CD1c-positive myeloid dendritic cell (primary cell): ENCODE measurements around the gene SAG.
"Not testable (repeated sequence)": the region's sequence is repeated elsewhere in the genome, so short reads cannot be mapped to it uniquely, and the experiment has no call there.

ENCODE experiments used
- DNase-seq: peaks from one replicate; pipeline ENCODE4 v3.0.0-alpha.2; 2016; ENCODE audit errors: extremely low spot score

The SAG gene

DNA sequence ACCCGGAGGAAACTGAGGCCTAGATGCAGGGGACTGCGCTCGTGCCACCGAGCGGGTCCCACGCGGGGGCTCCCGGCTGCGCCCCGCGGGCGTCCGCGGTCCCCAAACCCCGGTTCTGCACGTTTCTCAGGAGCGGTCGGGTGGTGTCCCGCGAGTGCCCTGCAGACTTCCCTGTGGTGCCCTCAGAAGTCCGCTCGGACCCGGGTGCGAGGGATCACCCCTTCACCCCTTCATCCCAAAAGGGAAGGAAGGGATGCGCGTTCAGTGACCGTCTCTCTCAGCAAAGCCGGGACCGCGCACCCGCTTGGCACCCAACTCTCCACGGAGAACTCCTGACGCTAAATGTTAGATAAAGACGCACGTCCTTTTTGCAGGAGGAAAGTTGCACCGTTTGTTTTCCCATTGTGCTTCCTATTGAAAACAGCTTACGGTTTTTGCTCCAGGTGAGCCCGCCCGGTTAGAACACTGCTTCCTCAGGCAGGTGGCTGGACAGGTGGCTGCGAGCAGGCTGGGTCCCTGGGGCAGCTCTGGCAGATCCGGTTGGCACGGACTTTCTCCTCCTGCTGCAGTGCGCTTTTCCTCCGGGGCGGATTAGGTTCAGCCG lies 47.5 kb downstream of the SAG start:
- DNase-seq, result peak; percentile 8

DNA sequence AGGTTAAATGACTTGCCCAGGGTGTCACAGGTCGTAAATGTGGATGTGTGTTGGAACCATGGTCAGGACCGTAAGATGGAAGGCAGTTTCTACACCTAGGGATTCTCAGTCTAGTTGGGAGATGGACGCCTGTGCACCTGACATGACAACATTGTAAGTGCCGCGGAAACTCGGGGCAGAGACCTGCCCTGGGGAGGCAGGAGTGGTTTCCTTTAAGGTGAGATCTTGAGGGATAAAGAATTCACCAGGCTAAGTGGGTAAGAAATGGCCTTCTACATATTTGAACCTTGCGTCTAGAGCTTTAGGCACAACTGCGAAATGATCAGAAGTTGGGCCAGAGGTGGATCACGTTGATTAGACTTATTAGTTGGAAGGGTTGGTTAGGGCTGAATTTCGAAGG lies 48.3 kb downstream of the SAG start:
- no peak for DNase-seq

DNA sequence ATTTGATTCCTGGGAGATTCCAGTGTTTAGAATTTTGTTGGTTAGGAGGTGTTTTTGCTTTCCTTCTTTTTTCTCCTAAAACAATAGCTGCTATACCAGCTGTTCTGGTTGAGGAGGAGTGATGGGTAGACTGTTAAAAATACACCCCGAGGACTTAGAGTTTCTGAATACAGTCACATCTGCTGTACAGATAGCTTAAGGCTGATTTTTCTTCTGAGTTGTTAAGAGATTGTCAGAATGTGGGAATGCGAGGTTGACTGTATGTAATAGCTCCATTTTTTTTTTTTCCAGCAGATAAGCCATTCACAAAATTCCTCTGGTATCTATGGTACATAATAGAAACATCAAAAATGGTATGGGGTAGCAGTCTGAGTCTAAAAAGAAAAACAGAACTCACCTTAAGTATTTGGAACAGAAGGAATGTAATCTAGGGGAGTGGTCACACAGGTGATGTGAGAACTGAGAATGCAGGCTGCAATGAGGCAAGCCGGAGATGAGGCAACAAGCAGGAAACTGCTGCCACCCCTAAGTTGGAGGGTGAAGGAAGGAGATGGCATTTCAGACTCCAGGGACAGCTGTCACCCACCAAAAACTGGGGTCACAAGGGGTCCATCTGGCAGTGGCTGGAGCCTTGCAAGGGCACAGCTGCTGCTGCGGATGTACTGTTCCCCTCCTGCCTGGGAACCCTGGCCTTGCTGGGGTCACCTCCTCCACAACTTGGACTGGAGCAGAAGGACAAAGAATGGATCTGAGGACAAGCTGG lies 49.1 kb downstream of the SAG start:
- no peak for DNase-seq

DNA sequence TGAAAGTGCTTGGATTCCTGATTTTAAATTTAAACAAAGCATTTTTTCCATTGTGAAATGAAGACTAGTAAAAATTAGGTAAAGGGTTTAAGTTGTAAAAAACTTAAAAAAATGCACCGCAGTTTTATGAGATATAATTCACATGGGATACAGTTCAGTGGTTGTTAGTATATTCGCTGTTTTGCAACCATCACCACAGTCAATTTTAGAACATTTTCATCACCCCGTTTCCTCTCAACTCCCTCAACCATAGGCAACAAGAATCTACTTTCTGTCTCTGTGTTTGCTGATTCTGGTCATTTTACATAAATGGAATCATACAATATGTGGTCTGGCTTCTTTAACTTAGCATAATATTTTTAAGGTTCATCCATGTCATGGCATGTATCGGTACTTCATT lies 50.7 kb downstream of the SAG start:
- no peak for DNase-seq

- no peak for DNase-seq
Observed at GRCh38 chr2:233358947-233359346, 51.3 kb downstream of the SAG start.

GRCh38 chr2:233359823-233360222 lies 52.2 kb downstream of the SAG start:
- no peak for DNase-seq

- DNase-seq, result no peak
Observed at GRCh38 chr2:233360771-233361176, 53.2 kb downstream of the SAG start.

DNA sequence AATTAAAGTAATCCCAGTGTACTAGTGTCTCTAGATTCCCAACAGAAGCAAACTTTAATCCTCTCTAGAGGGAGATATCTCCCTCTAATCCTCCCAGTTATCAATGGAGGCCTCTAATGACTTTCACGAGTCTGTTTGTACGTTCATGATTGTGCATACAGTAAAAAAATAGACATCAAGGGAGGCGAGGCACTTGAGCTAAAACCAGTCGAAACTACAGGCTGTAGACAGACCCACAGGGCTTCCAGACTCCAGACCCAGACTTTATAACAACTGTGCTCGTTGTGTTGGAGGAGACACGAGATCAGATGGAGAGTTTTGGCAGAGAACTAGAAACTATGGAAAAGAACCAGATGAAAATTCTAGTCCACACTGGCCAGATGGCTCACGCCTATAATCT lies 53.7 kb downstream of the SAG start:
- DNase-seq, result no peak

DNA sequence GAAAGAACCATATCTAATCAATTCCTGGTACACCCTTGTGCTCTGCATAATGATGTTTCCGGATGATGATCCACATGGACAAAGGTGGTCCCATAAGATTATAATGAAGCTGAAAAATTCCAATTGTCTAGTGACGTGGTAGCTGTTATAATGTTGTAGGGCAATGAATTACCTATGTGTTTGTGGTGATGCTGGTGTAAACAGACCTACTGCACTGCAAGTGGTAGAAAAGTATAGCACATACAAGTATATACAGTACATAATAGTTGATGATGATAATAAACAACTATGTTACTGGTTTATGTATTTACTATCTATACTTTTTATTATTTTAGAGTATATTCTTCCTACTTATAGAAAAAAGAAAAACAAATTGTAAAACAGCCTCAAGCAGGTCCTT lies 55.1 kb downstream of the SAG start:
- DNase-seq, result no peak

DNA sequence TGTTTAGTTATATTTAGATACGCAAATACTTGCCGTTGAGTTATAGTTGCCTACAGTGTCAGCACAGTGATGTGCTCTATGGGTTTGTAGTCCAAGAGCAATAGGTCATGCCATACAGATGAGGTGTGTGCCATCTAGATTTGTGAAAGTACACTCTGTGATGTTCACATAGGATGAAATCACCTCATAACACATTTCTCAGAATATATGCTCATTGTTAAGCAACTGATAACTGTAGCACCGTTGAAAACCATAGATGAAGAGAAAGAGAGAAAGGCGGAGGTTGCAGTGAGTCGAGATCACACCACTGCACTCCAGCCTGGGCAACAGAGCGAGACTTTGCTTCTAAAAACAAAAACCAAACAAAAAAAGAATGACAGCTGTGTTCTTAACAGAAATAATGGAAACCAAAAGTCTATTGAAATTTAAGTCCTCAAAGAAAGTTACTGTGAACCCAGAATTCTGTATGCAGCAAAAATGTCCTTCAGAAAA lies 56.2 kb downstream of the SAG start:
- DNase-seq, result no peak

GRCh38 chr2:233365861-233366520 lies 58.4 kb downstream of the SAG start:
- DNase-seq, result no peak

- DNase-seq, result peak; percentile 31
Observed at GRCh38 chr2:233367586-233367985, 60.0 kb downstream of the SAG start.

DNA sequence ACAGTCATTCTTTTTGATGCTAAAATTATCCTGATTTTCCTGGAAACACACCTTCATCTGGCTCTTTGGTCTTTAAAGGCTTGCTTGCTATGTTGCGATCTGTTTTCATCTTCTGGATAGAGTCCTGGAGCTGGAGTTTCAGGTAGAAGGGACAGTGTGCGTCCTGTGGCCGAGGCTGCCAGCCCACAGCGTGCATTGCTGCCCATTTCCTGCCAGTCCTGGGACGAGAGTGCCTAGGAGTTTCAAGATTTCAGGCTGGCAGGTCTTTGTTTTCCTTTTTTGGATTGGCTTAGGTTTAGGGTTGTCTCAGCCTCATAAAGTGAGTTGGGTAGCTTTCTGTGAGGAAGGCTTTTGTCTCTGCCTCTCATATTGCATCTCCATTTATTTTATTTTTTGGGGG lies 61.1 kb downstream of the SAG start:
- no peak for DNase-seq

DNA sequence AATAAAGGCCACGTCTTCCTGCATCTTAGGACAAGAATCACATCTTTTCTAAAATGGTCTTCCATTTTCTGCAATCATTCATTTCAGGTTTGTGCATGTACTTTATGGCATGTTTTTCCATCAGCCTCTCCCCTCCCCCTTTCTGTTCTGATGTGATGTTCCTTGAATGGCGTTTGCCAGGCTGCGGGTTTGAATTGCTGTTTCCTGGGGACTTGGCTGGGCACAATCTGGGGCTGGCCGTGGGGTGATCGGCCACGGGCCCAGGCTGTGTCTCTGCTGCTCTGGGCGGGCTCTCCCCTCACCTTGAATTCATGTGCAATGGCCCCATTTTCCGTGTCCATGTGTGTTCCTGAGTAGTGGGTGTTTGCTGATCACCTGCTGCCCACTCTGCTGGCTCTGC lies 61.8 kb downstream of the SAG start:
- DNase-seq, result no peak

- DNase-seq, result peak; percentile 24
Observed at GRCh38 chr2:233369897-233370685, 62.5 kb downstream of the SAG start.

- DNase-seq, result no peak
Observed at GRCh38 chr2:233371641-233372040, 64.0 kb downstream of the SAG start.

GRCh38 chr2:233372855-233373254 lies 65.2 kb downstream of the SAG start:
- no peak for DNase-seq

DNA sequence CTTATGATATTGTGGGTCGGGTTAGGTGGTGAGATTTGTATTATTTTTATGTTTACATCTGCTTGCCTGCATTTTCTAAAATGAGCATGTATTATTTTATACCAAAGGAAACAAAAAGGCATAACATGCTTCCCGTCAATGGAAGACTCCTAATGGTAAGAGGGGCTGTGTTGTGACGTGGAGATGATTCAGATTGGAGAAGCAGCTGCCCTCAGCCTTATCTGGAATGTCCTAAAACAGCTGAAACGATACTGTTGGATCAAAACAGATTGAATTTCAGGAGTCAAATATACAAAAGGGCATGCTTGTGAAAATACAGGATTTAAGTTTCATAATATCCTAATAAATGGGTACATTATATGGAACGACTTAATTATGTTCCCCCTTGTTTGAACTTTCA lies 65.7 kb downstream of the SAG start:
- DNase-seq, result no peak

GRCh38 chr2:233374776-233375175 lies 67.2 kb downstream of the SAG start:
- DNase-seq, result not testable (repeated sequence)

- DNase-seq, result no peak
Observed at GRCh38 chr2:233375490-233376314, 68.1 kb downstream of the SAG start.

- no peak for DNase-seq
Observed at GRCh38 chr2:233379034-233379433, 71.4 kb downstream of the SAG start.
